NCI-H1694 treated with DMSO at 0.1 percent for 48 hours (cell line): ENCODE data around the gene LHPP.

Source experiments
- DNase-seq: peaks from one replicate; lab custom pipeline; 2025; lab: John Stamatoyannopoulos, UW

The LHPP gene

DNA sequence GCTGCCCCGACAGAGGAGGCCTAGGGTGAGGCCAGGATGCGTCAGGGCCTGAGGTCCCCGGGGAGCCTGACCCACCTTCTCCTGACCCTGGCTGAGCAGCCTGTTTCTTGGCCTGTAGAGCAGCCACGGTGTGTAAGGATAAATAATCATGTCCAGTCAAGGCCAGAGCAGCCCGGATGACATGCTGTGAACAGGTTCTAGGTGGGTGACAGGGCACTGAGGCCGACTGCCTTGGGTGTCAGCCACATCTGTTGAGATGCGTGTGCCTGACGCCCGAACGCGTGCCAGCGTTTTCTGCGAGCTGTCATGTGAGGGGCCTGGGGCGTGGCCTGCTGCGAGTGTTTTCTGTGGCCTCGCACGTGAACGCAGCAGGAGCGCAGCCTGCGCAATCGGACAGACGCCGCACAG is 164.2 kb downstream of the LHPP start:
- DNase-seq = no peak

DNA sequence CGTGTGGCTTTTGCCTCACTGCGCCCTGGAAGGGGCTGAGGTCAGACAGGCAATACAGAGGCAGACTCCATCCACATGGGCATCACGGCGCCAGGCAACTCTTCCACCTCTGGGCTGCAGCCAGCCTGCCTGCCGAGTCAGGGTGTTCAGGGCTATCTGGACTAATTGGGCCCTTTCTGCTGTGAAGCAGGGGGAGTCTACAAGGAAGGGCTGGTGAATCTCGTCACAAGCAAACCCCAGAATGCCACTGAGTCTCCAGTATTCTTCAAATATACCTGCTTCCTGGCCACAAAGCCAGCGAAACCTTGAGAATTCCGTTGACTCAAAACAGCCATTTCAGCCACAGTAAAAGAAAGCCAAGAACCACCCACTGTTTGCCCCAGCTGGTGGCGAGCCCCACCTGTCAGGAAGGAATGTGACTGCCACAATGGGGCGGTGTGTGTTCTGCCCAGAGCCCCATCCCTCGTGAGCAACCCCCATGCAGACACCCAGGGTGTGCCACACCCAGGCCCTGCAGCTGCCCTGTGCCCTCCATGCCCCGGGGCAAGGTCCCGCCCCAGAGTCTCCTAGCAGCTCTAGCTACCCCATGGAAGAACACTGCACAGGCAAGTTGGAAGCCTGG is 165.2 kb downstream of the LHPP start:
- DNase-seq = no peak

DNA sequence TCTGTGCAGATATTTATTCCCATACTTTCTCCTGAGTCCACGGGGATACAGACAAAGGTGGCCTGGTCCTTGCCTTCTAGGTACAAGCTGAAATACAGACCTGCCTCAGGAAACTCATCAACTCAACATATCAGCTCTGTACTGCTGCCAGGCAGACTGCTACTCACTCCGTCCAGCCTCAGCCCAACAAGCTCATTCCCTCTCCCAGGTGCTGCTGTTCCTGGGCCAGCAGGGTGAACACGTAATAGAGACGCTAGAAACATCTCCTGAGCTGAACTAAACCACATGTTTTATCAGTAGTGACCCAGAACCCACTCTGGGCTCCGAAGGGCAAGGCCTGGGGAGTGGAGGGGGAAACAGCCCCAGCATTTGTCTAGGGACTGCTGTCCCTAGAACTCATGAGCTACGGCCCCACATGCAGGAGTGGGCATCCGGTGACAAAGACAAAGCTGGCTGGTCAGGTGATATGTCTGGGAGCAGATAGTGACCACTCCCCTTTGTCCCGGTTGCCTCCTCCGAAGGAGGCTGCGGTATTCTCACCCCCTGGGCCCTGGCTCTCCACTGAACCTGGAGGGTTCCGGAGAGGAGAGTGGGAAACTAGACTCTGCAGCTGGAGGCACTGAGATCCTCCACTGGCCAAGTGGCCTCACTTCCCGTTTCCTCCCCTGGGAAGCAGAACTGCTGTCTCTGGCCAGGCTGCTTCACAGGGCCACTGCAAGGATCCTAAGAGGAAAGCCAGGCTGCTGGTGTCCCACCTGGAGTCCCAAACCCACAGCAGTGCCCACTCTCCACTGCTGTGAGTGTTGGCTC is 166.4 kb downstream of the LHPP start:
- DNase-seq = no peak

DNA sequence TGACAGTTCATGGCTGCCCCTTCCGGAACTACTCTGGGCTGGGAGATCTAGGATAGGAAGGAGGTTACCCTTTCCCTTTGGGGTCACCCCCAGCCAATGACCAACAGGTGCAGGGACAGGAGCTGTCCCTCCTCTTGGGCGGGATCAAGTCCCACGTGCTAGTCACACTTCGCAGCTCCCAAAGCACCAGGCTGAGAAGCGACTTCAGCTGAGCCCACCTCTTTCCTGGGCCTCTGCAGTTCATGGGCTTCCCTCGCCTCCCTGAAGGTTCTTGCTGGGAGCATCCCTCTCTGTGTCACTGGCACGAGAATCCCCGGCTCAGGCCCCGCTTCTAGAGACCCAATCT is 167.0 kb downstream of the LHPP start:
- DNase-seq = no peak

DNA sequence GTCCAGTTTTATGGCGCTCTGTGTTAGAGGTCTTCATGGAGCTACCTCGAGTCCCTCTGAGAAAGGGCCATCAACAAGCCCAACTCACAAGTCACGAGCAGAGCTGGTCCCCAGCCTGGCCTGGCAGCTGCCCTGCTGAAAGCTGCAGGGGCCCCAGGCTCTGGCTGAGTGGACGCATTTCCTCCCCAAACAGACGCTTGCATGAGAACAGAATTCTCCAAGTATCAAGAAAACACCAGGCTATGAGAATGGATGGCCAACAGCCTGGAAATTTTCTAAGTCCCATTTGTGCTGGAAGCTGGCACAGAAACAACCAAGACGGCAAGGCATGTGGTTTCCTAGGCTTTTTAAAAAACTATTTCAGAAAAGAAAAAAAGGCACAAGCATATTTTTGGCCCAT is 167.8 kb downstream of the LHPP start:
- no peak for DNase-seq

DNA sequence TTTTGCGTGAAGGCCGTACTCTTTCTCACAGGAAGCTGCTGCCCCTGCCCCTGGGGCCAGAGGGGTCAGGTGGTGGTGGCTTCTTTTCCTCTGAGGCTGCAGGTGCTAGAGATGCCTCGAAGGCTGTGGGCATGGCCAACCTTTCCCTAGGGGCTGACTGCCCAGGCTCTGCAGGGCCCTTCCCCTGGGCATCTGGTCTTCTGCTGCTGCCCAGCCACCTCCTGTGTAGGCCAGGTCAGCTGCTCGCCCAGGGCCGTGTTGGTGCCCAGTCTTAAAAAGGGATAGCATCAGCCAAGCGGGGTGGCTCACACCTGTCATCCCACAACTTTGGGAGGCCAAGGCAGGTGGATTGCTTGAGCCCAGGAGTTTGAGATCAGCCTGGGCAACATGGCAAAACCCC is 168.2 kb downstream of the LHPP start:
- DNase-seq = no peak

DNA sequence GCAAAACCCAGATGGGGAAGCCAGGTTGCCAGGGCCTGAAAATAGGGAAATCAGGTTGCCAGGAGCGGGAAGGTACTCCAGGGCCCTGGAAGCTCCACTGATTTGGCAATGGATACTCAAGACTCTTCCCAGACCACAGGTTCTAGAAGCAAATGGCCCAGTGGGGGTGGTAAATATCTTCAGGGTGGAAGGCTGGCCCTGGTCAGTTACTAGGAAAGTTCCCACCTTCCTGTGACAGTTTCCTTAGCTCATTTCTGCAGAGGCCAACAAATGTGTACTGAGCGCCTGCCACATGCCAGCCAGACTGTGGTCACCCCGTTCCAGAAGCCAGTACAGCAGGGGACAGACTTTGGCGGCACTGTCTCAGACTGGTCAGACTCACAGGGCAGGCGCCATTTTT is 168.9 kb downstream of the LHPP start:
- DNase-seq = no peak

DNA sequence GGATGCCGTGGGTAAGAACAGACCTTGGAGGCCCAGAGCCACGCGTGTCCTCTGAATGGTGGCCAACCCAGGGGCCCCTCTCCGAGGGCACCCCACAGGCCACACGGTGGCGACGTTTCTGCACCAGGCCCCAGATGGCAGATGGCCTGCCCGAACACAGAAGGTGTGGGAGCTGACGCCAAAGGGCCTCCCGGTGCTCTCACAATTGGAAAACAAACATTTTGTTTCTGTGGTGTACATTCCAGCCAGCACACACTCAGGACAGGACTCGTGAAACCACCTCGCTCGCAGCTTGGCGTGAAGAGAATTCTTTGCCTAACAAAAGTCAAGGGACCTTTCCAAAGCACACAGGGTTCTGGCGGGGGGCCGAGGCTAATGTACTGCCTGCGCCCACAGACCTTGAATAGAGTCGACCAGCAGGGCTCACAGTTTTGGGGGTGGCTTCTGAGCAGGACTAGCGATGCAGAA is 170.5 kb downstream of the LHPP start:
- DNase-seq = no peak

DNA sequence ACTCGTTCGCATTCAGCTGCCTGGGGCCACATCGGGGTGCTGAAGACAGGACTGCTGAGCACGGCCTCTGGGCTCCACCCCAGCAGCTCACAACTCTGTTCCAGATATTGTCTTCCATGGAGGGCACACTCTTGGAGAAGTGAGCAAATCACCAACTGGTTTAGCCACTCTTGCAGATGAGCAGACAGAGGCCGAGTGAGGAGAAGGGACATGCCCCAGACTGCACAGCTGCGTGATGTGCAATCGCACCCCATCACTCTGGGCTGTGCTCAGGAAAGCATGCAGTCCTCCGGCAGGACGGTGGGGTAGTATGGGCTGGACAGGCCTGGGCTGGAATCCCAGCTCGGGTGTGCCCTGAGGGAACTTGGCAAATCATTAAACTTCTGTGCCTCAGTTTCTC is 170.9 kb downstream of the LHPP start:
- no peak for DNase-seq

DNA sequence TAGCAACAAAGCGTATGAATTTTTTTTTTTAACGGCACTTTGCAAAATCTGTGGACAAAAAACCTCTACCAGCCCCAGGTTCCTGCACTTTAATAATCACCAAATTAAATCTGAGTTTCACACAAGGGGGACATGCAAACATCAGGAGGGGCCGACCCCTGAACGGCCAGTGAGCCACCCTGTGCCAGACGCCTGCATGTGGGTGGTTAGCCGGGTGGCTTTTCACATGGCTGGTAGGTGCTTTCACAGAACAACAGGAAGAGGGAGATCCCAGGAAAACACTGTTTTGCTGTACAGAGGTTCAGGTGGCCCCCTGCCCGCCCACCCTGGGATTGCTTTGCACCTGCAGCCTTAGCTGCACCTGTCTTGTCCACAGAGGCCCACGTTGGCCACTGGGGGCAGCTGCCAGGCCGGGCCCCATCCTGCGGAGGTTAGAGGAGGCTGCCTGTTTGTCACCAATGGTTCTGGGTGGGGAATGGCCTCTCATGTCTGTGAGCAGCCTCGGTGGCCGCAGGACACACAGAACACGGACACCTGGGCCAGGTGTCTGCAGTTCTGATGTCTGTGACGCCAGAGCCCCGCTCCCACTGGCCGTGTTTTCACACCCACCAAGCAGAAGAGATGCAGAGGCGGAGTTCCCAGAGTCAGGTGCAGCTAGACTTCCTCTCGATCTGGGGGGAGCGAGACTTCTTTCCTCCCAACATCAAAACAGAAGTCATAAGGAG is 174.8 kb downstream of the LHPP start:
- DNase-seq = no peak

DNA sequence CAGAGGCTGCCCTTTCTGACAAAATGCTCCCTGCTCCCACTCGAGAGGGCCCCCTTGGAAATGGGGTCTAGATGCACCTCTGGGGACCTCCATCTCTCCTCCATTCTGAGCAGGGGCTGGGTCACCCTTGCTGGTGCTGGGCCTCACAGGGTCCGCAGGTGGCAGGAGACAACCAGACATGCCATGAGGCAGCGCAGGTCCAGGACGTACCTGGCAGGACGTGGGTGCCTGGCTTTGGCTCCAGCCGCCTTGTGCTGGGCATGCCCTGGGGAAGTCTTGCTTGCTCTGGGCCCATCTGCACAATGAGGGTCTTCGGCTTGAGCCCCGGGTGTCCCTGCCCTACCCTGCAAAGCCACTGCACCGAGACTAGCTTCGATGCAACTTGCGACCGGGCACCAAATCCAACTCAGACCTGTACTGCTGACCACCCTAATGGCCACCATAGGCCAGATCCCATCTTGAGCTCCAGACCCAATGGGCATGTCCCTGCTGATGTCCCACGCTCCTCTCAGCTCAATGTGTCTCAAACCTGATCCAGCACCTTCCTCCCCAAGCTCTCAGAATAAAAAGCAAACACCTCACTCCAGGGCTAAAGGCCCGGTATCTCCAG is 175.6 kb downstream of the LHPP start:
- no peak for DNase-seq

DNA sequence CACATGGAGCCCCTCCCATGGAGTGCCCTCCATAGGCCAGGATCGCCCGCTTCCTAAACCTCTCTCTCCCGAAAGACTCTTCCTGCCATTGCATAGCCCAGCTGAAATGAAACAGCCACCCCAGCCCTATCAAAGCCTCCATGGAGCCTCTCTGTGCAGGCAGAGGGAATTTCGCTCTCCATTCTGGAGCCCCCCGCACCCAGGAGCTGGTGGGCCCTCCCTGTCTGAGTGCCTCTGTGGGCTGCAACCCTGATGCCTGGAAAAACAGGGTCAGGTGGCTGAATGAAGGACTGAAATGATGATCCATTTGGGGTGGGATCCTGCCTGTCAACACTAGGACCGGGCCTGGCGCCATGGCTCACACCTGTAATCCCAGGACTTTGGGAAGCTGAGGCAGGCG is 176.1 kb downstream of the LHPP start:
- DNase-seq = no peak

DNA sequence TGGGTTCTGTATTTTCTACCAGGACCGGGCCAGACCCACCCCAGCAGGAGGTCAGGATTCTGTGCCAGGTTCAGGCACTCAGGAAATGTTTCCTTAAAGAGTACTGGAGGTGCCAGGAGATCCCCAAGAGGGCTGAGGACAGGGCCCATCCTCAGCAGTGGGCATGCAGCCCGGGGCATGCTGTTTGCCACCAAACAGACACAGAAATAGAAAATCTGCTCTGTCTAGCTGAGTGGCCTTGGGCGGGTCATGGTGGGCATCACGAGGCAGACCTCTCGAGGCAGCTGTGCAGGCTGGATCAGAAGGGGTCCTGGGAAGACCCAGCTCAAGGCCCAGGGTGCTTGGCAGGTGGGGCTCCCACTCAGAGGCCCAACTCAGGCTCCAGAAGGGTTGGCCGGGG is 177.6 kb downstream of the LHPP start:
- DNase-seq = no peak

DNA sequence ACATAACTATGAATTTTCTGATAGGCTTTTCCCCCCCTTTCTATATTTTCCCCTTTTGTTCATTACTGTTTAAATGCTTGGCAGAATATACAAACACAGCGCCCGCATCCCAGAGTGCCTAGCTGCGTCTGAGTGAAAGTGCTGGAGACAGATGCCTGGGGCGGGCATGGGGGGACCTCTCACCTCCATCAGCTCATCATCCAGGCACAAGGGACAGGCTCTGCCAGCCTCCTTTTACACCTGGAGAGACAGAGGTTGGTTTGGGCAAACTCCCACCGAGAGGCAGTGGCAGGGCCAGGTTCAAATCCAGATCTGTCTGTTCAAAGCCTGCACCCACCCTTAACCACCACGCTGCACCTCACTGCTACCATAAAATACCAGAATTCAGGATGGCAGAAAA is 178.0 kb downstream of the LHPP start:
- no peak for DNase-seq

DNA sequence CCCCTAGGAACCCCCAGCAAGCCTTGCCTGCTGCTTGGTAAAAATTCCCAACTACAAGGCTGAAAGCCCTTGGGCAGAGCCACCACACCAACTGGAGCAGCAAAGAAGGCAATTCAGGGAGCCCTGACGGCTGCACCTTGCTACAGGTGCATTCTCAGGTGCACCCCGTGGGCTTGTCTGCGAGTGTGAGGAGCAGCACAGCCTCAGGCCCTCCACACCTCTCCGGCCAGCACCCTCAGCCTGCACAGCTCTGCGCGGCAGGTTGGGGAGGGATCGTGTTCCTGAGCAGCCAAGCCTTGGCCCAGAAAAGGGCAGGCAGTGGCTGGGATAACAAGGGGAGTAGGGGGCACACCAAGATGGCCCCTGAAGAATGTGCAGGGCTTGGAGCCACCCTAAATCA is 178.4 kb downstream of the LHPP start:
- no peak for DNase-seq

DNA sequence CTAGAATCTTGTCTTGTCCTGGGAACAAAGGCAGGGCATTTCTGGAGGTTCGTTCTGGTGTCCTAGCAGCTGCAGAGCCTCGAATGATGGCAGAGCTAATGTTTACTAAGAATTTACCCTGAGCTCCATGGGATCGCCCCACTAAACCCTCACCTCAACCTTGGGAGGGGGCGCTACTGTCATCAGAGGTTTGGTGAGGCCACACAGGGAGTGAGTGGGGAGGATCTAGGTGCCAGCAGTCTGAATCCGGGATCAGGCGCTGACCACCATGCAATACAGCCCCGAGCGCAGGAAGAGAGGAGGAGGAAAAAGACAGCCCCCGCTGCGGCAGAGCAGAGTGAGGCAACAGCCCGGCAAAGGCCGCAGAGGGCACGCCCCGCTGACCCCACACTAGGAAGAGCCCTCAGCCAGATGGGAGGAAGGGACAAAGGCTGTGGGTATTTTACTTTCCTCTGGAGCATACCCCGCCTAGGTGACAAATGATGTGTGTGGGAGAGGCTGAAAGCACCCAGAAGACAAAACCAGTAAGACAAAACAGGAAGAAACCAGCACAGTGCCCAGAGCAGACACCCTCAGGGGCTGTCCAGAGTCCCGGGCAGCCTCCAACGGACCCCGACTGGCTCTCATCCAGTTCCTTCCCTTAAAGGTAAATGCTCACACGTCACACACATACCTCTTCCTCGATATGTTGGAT is 179.1 kb downstream of the LHPP start:
- DNase-seq = no peak

DNA sequence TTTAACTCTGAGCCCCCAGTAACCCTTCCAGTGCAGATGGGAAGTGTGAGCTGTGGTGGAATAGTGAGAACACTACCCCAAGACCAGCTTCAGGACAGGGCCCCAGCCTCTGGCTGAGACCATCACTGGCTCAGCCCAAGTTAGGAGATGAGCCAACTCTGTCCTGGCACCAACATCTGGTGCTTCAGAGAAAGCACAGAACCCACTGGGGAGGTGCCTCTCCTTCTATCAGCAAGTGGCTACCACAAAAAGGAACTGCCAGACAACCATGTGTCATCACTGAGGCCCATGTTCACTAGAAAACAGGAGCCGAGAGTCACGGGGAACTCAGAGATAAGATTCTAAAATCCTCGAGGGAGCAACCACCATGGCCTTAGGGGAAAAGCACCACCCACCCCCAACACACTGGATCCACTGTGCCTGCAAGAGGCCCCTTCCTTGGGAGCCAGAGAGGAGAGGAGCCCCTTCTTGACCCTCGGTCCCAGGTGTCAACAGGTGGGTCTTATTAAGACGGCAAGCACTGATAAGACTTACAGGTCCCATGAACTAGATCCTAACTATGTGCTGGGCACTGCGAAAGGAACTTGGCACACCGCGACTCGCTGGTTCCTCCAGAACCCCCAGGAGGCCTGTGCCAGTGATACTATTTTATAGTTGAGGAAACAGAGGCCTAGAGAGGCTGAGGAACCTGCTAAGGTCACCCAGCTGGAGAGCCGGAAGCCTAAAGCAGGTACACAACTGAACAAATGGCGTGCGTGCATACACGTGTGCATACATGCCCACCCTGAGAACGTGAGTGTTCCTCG is 179.9 kb downstream of the LHPP start:
- DNase-seq = no peak

DNA sequence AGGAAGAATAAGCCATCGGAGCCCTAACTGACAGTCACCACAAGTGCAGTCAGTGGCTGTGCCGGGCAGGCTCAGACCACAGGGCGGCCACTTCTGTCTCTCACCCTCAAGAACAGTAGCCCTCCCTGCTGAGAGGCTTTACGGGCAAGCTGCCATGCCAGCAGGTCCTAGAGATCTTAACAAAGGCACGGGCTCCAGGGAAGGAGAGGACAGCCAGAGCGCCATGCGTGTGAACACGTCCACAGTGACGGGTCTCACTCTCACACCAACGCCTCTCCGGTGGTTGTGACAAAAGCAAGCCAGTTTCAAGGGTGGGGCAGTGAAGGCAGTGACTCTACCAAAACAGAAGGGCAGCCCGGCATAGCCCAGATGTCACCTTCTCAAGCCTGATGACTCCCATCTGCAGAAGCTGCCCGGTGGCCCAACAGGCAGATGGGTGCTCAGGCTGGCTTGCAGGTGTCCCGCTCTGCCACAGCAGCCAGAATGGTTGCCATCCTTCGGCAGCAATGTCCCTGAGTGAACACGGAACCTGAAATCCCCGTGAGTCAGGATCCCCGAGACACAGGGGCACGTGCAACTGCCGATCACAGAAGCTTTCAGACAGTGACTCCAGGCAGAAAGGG is 180.6 kb downstream of the LHPP start:
- DNase-seq = no peak

DNA sequence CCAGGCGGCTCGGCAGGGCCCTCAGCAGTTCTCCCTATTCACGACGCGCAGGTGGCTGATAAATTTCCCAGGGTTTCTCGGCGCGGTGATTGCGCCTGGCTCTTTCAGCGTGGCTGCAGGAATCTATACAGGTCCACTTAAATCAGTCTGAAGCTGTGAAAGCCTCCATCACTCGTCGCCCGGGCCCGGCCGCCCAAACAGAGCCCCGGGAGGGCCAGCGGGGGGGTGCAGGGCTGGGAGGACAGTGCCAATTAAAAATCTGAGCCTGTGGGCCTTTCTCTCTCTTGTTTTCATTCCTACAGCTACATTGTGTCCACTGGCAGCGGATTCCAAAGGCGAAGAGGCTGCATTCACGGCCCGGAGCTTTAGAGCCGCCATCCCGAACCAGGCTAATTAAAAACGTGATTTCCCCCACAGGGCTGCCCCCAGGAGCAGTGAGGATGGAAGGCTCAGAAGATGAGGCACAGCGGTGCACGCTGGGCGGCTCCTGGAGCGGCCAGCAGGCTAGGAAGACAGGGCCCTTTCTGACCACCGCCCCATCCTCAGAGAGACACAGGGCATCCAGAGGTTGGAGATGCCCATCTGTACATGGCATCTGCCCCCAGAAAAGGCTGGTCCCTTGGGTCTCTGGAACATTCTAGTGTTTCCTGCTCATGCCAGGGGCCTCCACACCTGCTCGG is 181.8 kb downstream of the LHPP start:
- no peak for DNase-seq

DNA sequence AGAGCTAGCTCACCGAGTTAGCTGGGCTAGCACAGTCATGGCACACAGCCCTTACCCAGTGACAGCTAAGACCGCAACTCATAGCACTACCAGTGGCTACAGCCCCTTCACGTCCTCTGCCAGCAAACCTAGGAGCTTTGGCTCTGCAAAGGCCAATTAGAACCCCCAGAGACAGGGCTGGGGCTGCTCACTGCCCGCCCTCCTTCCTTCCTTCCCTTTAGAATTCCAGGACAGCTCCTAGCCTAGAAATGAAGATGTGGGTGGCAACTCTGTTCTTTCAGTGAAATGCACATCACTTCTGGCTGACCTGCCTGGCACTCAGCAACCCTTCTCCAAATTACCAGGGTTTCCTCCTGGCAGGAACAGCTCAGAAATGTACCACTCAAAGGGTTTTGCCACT is 182.6 kb downstream of the LHPP start:
- no peak for DNase-seq
